K562 (cell line): ENCODE measurements around the gene CC2D1A. TPM values are rescaled to one million over a fixed set of nuclear protein-coding genes. Genes with fewer than 3 reads are reported as not detected.

Experiments used
- CHD4 ChIP-seq: fragments of 200-600 bp; sonication (generic); IDR thresholded peaks from 3 replicates; pipeline ENCODE4 v1.6.1; 2012; ENCODE audit warnings: low read depth, mild to moderate bottlenecking, mixed read lengths, low read length, inconsistent platforms; ENCODE audit not compliant: insufficient read depth, insufficient replicate concordance, poor library complexity, severe bottlenecking
- EWSR1 ChIP-seq: fragments of 450-650 bp; IDR thresholded peaks from 2 replicates; pipeline ENCODE4 v1.6.1; 2018; ENCODE audit warnings: borderline replicate concordance, mild to moderate bottlenecking, low read depth, moderate library complexity; ENCODE audit not compliant: partially characterized antibody
- JUND ChIP-seq, 2 experiments: IDR thresholded peaks; 2 replicates in 1 of 2; 3 replicates in 1 of 2; pipeline ENCODE4 v1.6.1; 2011; ENCODE audit warnings: borderline replicate concordance in 2 of 2, low read depth in 2 of 2, low read length in 2 of 2, improper control_type of control experiment in 1 of 2, missing biosample characterization in 1 of 2, missing genetic modification characterization in 1 of 2, missing genetic modification reagents in 1 of 2
- NEUROD1 ChIP-seq: fragments of 150-350 bp; IDR thresholded peaks from 2 replicates; pipeline ENCODE4 v1.6.1; 2014; ENCODE audit warnings: borderline replicate concordance, low read length, low read depth; ENCODE audit not compliant: partially characterized antibody
- NR2C2 ChIP-seq, 2 experiments: fragments of 200-800 bp in 1 of 2; sonication (Bioruptor generic) in 1 of 2; sonication (generic) in 1 of 2; formaldehyde crosslinking in 1 of 2; IDR thresholded peaks; 2 replicates each; pipeline versions ENCODE4 v1.6.1 to v1.8.0; 2016 to 2022; ENCODE audit warnings: mild to moderate bottlenecking in 1 of 2, missing compliant biosample characterization in 1 of 2, missing genetic modification characterization in 1 of 2, missing genetic modification reagents in 1 of 2
- NR3C1 ChIP-seq: sonication (generic); formaldehyde crosslinking; IDR thresholded peaks from 2 replicates; pipeline ENCODE4 v1.8.1; 2022; ENCODE audit warnings: missing genetic modification reagents
- POLR2A ChIP-seq: fragments of 450-650 bp; conservative IDR thresholded peaks from 2 replicates; pipeline ENCODE4 v1.6.1; 2016
- RBM39 ChIP-seq: fragments of 200-400 bp; formaldehyde crosslinking; optimal IDR thresholded peaks from 2 replicates; pipeline ENCODE3; 2018; ENCODE audit warnings: low read depth, low read length
- TARDBP ChIP-seq: fragments of 450-650 bp; IDR thresholded peaks from 2 replicates; pipeline ENCODE4 v1.6.1; 2016
- ZNF324 ChIP-seq: fragments of 250-450 bp; sonication (Bioruptor Pico); IDR thresholded peaks from 2 replicates; pipeline ENCODE4 v1.4.0; 2020; ENCODE audit warnings: mild to moderate bottlenecking
- ZNF407 ChIP-seq: fragments of 450-650 bp; IDR thresholded peaks from 2 replicates; pipeline ENCODE4 v1.6.1; 2016; ENCODE audit warnings: low read depth
- ZNF76 ChIP-seq: fragments of 250-450 bp; sonication (Bioruptor Pico); IDR thresholded peaks from 2 replicates; pipeline ENCODE4 v1.4.0; 2020; ENCODE audit warnings: mild to moderate bottlenecking, moderate library complexity, borderline replicate concordance
- ZSCAN32 ChIP-seq: fragments of 450-650 bp; formaldehyde crosslinking; IDR thresholded peaks from 2 replicates; pipeline ENCODE4 v1.4.0; 2020; ENCODE audit warnings: mild to moderate bottlenecking, moderate library complexity
- polyA plus RNA-seq, 8 experiments: library from polyadenylated mRNA; depleted of rRNA in 4 of 8; stranded (reverse) in 5 of 8; unstranded in 3 of 8; fragments of >200 nt; fragmentation: Nextera tagmentation in 2 of 8; fragmentation: Illumina TruSeq in 1 of 8; extraction: Ambion mirVana in 2 of 8; extraction: Trizol in 1 of 8; gene quantifications; 2 replicates each; pipeline versions ENCODE4 v1.2.1 to v1.2.3, GENCODE V29; 2011 to 2014; ENCODE audit warnings: inconsistent platforms in 1 of 8, missing spikeins in 1 of 8
- total RNA-seq, 7 experiments: library from RNA; depleted of rRNA in 6 of 7; stranded (reverse); fragments of >200 nt in 6 of 7; fragmentation: Illumina TruSeq in 2 of 7; extraction: Trizol in 2 of 7; gene quantifications; 2 replicates each; pipeline versions ENCODE4 v1.2.1 to v1.2.3, GENCODE V29; 2011 to 2021; ENCODE audit warnings: low replicate concordance in 1 of 7
- TF ChIP-seq, protein P1 (sequence below), 2 experiments: fragments of 200-800 bp in 1 of 2; sonication (Bioruptor generic) in 1 of 2; sonication (generic) in 1 of 2; formaldehyde crosslinking in 1 of 2; IDR thresholded peaks in 1 of 2; conservative IDR thresholded peaks in 1 of 2; 2 replicates each; pipeline versions ENCODE4 v1.5.0 to v1.6.1; 2016 to 2020; ENCODE audit warnings: missing compliant biosample characterization in 1 of 2, missing genetic modification characterization in 1 of 2, missing genetic modification reagents in 1 of 2

CC2D1A gene
- total and polyA plus RNA-seq, 9 of the 15 experiments (the other 6 are each of a cell fraction or from before 2014, with no cell fraction given): 0.32 to 31.0 (median 12.9) TPM

DNA sequence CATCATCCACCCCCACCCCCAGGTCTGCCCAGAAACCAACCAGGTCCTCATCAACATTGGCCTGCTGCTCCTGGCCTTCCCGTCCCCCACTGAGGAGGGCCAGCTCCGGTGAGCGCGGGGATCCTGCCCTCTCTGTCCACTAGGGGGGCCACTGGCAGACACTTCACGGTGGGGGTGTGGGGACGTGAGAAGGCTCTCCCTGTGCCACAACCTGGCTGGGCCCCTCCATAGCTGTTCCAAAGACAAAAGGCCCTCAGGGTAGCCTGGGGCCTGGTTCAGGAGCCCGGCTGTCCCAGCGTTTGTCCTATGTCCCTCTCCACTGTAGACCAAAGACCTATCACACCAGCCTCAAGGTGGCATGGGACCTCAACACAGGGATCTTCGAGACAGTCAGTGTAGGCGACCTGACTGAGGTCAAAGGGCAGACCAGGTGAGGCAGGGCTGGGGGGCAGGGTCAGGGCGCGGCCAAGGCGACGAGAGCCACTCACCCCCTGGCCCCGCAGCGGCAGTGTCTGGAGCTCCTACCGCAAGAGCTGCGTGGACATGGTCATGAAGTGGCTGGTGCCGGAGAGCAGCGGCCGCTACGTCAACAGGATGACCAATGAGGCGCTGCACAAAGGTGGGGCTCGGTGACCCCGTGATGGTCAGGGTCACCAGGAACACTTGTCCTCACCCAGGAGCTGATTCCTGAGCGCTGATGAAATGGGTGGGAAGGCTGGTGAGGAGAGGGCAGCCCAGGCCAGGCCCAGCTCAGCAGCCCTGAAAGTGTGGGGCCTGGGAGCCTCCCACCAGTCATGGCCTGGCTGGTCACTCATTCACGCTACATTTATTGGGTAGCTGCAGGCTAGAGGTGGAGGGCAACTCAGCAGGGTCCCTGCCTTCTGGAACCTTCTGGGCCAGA, 54.2 kb downstream of the CC2D1A start (continued):
- no peak for TF ChIP-seq ZNF407
- TF ChIP-seq ZNF324 (CRISPR knock-in tag): no peak
- TF ChIP-seq POLR2A: peak; percentile 50
- TF ChIP-seq EWSR1: no peak
- TF ChIP-seq, protein P1, sequence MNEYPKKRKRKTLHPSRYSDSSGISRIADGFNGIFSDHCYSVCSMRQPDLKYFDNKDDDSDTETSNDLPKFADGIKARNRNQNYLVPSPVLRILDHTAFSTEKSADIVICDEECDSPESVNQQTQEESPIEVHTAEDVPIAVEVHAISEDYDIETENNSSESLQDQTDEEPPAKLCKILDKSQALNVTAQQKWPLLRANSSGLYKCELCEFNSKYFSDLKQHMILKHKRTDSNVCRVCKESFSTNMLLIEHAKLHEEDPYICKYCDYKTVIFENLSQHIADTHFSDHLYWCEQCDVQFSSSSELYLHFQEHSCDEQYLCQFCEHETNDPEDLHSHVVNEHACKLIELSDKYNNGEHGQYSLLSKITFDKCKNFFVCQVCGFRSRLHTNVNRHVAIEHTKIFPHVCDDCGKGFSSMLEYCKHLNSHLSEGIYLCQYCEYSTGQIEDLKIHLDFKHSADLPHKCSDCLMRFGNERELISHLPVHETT (CRISPR knock-in tag; conservative IDR thresholded peaks at IDR 0.05 in 1 of 2, IDR thresholded peaks at IDR 0.05 in 1 of 2): no peak
- TF ChIP-seq NEUROD1: no peak
- no peak for TF ChIP-seq JUND (IDR thresholded peaks at IDR 0.05; ENCODE audit: borderline replicate concordance, low read depth, low read length)
- no peak for TF ChIP-seq JUND (tag; IDR thresholded peaks at IDR 0.05; ENCODE audit: borderline replicate concordance, low read depth, low read length)
- no peak for TF ChIP-seq ZSCAN32 (CRISPR knock-in tag)
- no peak for TF ChIP-seq ZNF76
- TF ChIP-seq TARDBP: no peak
- no peak for TF ChIP-seq RBM39
- no peak for TF ChIP-seq CHD4
- no peak for TF ChIP-seq NR3C1 (CRISPR knock-in tag)
- no peak for TF ChIP-seq NR2C2 (CRISPR knock-in tag; IDR thresholded peaks at IDR 0.05)
- TF ChIP-seq NR2C2 (tag; IDR thresholded peaks at IDR 0.05): 0 out of 2 replicates have a peak, but pooled peaks have one; percentile 18
